ENCODE results near the gene DLG3. TPM values are rescaled to one million over a fixed set of nuclear protein-coding genes. Genes with fewer than 3 reads are reported as not detected.

The DLG3 gene

GRCh38 chrX:70554523-70554922 lies 109.9 kb downstream of the DLG3 start:
- H3K36me3 ChIP-seq (ENCODE audit: control insufficient read depth in 1 of 2, insufficient read depth in 2 of 2, low read depth in 1 of 2, low read length in 2 of 2), result no peaks in the 10 kb centered on the region
- H3K9ac ChIP-seq (ENCODE audit: low read length), result no peak overlapping the region
- no peak overlapping the region for H3K14ac ChIP-seq (ENCODE audit: low read length in 2 of 2)
- peaks cover 0 to 18% of the 10 kb centered on the region in 2 experiments for H3K27me3 ChIP-seq (ENCODE audit: control insufficient read depth in 1 of 2, insufficient read depth in 1 of 2, low read length in 2 of 2)
- no peak overlapping the region for H2AFZ ChIP-seq (ENCODE audit: low read depth, low read length)
- no peak overlapping the region for H2BK12ac ChIP-seq (ENCODE audit: low read length in 2 of 2)
- H4K8ac ChIP-seq (ENCODE audit: low read length), result no peak overlapping the region
- no peak overlapping the region for H3K27ac ChIP-seq (ENCODE audit: low read length, poor library complexity, severe bottlenecking)
- H3K4me3 ChIP-seq (ENCODE audit: insufficient read depth in 1 of 2, low read depth in 1 of 2, low read length in 2 of 2), result peak overlapping the region in 1 of 2 experiments; percentile 17
- H2BK5ac ChIP-seq (ENCODE audit: low read depth, low read length, poor library complexity, severe bottlenecking), result no peak overlapping the region
- no peak for DNase-seq
- H4K91ac ChIP-seq (ENCODE audit: low read length), result no peak overlapping the region
- H3K79me1 ChIP-seq (replicated peaks; ENCODE audit: low read length, poor library complexity, severe bottlenecking), result no peaks in the 10 kb centered on the region
- H3K9me3 ChIP-seq (ENCODE audit: control insufficient read depth, low read length), result peaks cover 15% of the 10 kb centered on the region
- no peak overlapping the region for H3K23ac ChIP-seq (ENCODE audit: low read length in 2 of 2)
- no peaks in the 10 kb centered on the region for H3K4me1 ChIP-seq (ENCODE audit: control insufficient read depth, insufficient read depth, low read depth, low read length)
- H2BK15ac ChIP-seq (ENCODE audit: low read depth, poor library complexity, severe bottlenecking), result no peak overlapping the region
- H3K4ac ChIP-seq (ENCODE audit: low read depth in 1 of 2, low read length in 2 of 2), result no peak overlapping the region
- H3K18ac ChIP-seq (ENCODE audit: low read depth in 1 of 2, low read length in 2 of 2), result no peak overlapping the region
- no peak overlapping the region for H3K4me2 ChIP-seq (ENCODE audit: low read length, poor library complexity, severe bottlenecking)
- no CpG with 5 or more reads among the region's 2 CpGs for WGBS
- no peak overlapping the region for H2BK120ac ChIP-seq (ENCODE audit: low read depth, low read length)
- no peak overlapping the region for H2AK5ac ChIP-seq (ENCODE audit: low read length, severe bottlenecking)

- Histone ChIP-seq H4K8ac (ENCODE audit: low read length) (no peak overlapping the region), H3K18ac (ENCODE audit: low read depth in 1 of 2, low read length in 2 of 2) (no peak overlapping the region), H3K4me3 (ENCODE audit: insufficient read depth in 1 of 2, low read depth in 1 of 2, low read length in 2 of 2) (no peak overlapping the region), H2BK5ac (ENCODE audit: low read depth, low read length, poor library complexity, severe bottlenecking) (no peak overlapping the region), H3K23ac (ENCODE audit: low read length in 2 of 2) (no peak overlapping the region), H2AFZ (ENCODE audit: low read depth, low read length) (no peak overlapping the region), H3K14ac (ENCODE audit: low read length in 2 of 2) (no peak overlapping the region), H3K4me1 (ENCODE audit: control insufficient read depth, insufficient read depth, low read depth, low read length) (no peaks in the 10 kb centered on the region), H3K9ac (ENCODE audit: low read length) (no peak overlapping the region), H2BK15ac (ENCODE audit: low read depth, poor library complexity, severe bottlenecking) (no peak overlapping the region), H3K27me3 (ENCODE audit: control insufficient read depth in 1 of 2, insufficient read depth in 1 of 2, low read length in 2 of 2) (peaks cover 0 to 16% of the 10 kb centered on the region in 2 experiments), H4K91ac (ENCODE audit: low read length) (no peak overlapping the region), H3K4me2 (ENCODE audit: low read length, poor library complexity, severe bottlenecking) (no peak overlapping the region), H2AK5ac (ENCODE audit: low read length, severe bottlenecking) (no peak overlapping the region), H3K4ac (ENCODE audit: low read depth in 1 of 2, low read length in 2 of 2) (no peak overlapping the region), H2BK120ac (ENCODE audit: low read depth, low read length) (no peak overlapping the region), H3K79me1 (replicated peaks; ENCODE audit: low read length, poor library complexity, severe bottlenecking) (no peaks in the 10 kb centered on the region), H2BK12ac (ENCODE audit: low read length in 2 of 2) (no peak overlapping the region), H3K36me3 (ENCODE audit: control insufficient read depth in 1 of 2, insufficient read depth in 2 of 2, low read depth in 1 of 2, low read length in 2 of 2) (no peaks in the 10 kb centered on the region), H3K9me3 (ENCODE audit: control insufficient read depth, low read length) (peaks cover 19% of the 10 kb centered on the region), H3K27ac (ENCODE audit: low read length, poor library complexity, severe bottlenecking) (no peak overlapping the region)
- DNase-seq, result no peak
- 89% methylated on average over 3 of the region's 5 CpGs for WGBS
Observed at GRCh38 chrX:70554948-70555347, 110.3 kb downstream of the DLG3 start.

Small RNA genes lying within 50 kb of the gene (small RNA-seq; reads per million reads assigned to genes)
- gene RNU4-81P (ENCODE audit: low read depth) (not detected), gene RNY4P23 (ENCODE audit: low read depth) (28.5 reads per million, percentile 88 among the genes with 10 or more reads in this experiment)

Data from mesenchymal stem cell (in vitro differentiated cells and primary cell).